ENCODE measurements around the gene SCML2. TPM values are rescaled to one million over a fixed set of nuclear protein-coding genes. Genes with fewer than 3 reads are reported as not detected.
A peak's percentile ranks its signal among the peaks of the same experiment; 100 is the strongest.

The SCML2 gene
- total RNA-seq (2014; rRNA removed) (3.5 and 4.8 TPM in 2 replicates), Bru-seq, nascent RNA (percentile 63 among the genes with signal in this experiment), BruChase-seq, experiment 1, labeled RNA remaining after a 6-hour chase (percentile 55 among the genes with signal in this experiment), BruChase-seq, experiment 2, labeled RNA remaining after a 2-hour chase (percentile 56 among the genes with signal in this experiment)
- long read RNA-seq, full-length matches to known transcripts = 3 of 7 reads
- long read RNA-seq, partial matches to known transcripts = 0 of 7 reads
- long read RNA-seq, other reads (novel, unspliced or antisense) = 4 of 7 reads

- Histone ChIP-seq H2AFZ (ENCODE audit: low read length) (peak within 1 kb of the TSS; percentile 85), H3K9ac (ENCODE audit: low read length) (peak within 1 kb of the TSS; percentile 57), H3F3A (ENCODE audit: low read length, unreplicated experiment) (no peaks in the 10 kb centered on the region), H3K36me3 (ENCODE audit: low read depth, low read length) (no peaks in the 10 kb centered on the region), H4K20me1 (ENCODE audit: low read length) (no peaks in the 10 kb centered on the region; the same call in none of the 2 replicates), H3K9me2 (replicated peaks; ENCODE audit: low read length) (no peaks in the 10 kb centered on the region), H3K9me3 (ENCODE audit: low read length) (no peaks in the 10 kb centered on the region), H3K27me3 (ENCODE audit: low read length) (no peaks in the 10 kb centered on the region), H3K4me2 (ENCODE audit: low read length) (peak within 1 kb of the TSS; percentile 78), H3K79me2 (ENCODE audit: low read length) (peaks cover 45% of the 10 kb centered on the region), H3K4me1 (ENCODE audit: insufficient read depth, low read length) (peaks cover 11% of the 10 kb centered on the region), H3K27ac (ENCODE audit: low read length) (no peak within 1 kb of the TSS), H3K4me3 (ENCODE audit: low read length) (peak within 1 kb of the TSS; percentile 67)
- ChIA-PET CTCF (interaction anchor here (0.6 to 0.7 kb wide), 2 partner anchors 30 to 174 kb away, joined by 3 read pairs; no protein-coding TSS in a partner anchor), POLR2A (ENCODE audit: unreplicated experiment) (interaction anchor here (0.6 kb wide), 2 partner anchors 99 to 1787 kb away, joined by 4 to 9 read pairs; partner anchors contain the start of gene EIF1AX)
- intact Hi-C loops (cut with micrococcal nuclease) = loop anchor here (10.0 kb wide), 2 partner anchors 100 to 620 kb away; partner anchors contain the start of gene SCML1
- TF ChIP-seq EZH2phosphoT487 (IDR thresholded peaks at IDR 0.05; ENCODE audit: borderline replicate concordance, low read length) (no peak), CTCF (conservative IDR thresholded peaks at IDR 0.05; ENCODE audit: low read depth, low read length) (no peak; the same call in 1 of the 2 replicates), EZH2 (IDR thresholded peaks at IDR 0.05; ENCODE audit: low read length, unreplicated experiment) (no peak)
- no TSS peak for BruUV-seq (replicated peaks)
- ATAC-seq (peak; percentile 65), DNase-seq (peak; percentile 31)
Measured at GRCh38 chrX:18354369-18355223, at the start of gene SCML2. Gene SCML2, minus strand, starts transcription at chrX:18354688. Its CDS starts 20,617 bp downstream, at chrX:18334071.

DNA sequence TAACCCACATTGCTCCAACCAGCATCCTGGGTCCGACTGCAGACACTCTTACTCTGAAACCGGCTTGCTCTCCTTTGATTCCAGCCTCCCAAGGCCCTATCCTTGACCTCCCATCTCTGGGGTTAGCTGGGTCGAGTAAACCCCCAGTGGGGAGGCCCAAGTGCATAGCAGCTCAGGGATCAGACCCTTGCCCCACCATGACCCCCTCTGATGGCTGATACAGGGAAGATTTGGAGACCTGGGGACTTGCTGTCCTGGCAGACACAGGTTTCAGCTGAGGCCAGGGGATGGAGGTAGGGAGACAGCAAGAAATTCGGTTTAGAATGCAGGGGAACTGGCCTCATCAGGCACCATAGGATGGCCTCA is 47.3 kb upstream of the SCML2 start:
- H3K27me3 ChIP-seq (ENCODE audit: low read length) = no peaks in the 10 kb centered on the region
- no peaks in the 10 kb centered on the region for H3K79me2 ChIP-seq (ENCODE audit: low read length)
- H3K9me3 ChIP-seq (ENCODE audit: low read length) = no peaks in the 10 kb centered on the region
- DNase-seq = no peak
- intact Hi-C loops (cut with micrococcal nuclease) = no loop called here
- no TSS peak for BruUV-seq (replicated peaks)
- ATAC-seq = no peak
- ChIA-PET CTCF (no interaction called here), POLR2A (ENCODE audit: unreplicated experiment) (no interaction called here)
- no peak overlapping the region for H3K9ac ChIP-seq (ENCODE audit: low read length)
- H2AFZ ChIP-seq (ENCODE audit: low read length) = no peak overlapping the region
- TF ChIP-seq CTCF (conservative IDR thresholded peaks at IDR 0.05; ENCODE audit: low read depth, low read length) (no peak), EZH2 (IDR thresholded peaks at IDR 0.05; ENCODE audit: low read length, unreplicated experiment) (no peak), EZH2phosphoT487 (IDR thresholded peaks at IDR 0.05; ENCODE audit: borderline replicate concordance, low read length) (no peak)
- peaks cover 10% of the 10 kb centered on the region; the same call in 1 of the 2 replicates for H3K4me1 ChIP-seq (ENCODE audit: insufficient read depth, low read length)
- no peak overlapping the region for H3K4me2 ChIP-seq (ENCODE audit: low read length)
- H3K9me2 ChIP-seq (replicated peaks; ENCODE audit: low read length) = no peaks in the 10 kb centered on the region
- H3F3A ChIP-seq (ENCODE audit: low read length, unreplicated experiment) = no peaks in the 10 kb centered on the region
- no peaks in the 10 kb centered on the region for H3K36me3 ChIP-seq (ENCODE audit: low read depth, low read length)
- H3K4me3 ChIP-seq (ENCODE audit: low read length) = no peak overlapping the region
- no peaks in the 10 kb centered on the region for H4K20me1 ChIP-seq (ENCODE audit: low read length)
- H3K27ac ChIP-seq (ENCODE audit: low read length) = no peak overlapping the region
